Measurements from ENCODE around the gene LHPP. TPM values are rescaled to one million over a fixed set of nuclear protein-coding genes. Genes with fewer than 3 reads are reported as not detected.

Gene LHPP
- total and polyA plus RNA-seq, 10 of the 15 experiments (the other 5 are each of a cell fraction or from before 2014, with no cell fraction given) = 0.79 to 9.8 (median 6.7) TPM

DNA sequence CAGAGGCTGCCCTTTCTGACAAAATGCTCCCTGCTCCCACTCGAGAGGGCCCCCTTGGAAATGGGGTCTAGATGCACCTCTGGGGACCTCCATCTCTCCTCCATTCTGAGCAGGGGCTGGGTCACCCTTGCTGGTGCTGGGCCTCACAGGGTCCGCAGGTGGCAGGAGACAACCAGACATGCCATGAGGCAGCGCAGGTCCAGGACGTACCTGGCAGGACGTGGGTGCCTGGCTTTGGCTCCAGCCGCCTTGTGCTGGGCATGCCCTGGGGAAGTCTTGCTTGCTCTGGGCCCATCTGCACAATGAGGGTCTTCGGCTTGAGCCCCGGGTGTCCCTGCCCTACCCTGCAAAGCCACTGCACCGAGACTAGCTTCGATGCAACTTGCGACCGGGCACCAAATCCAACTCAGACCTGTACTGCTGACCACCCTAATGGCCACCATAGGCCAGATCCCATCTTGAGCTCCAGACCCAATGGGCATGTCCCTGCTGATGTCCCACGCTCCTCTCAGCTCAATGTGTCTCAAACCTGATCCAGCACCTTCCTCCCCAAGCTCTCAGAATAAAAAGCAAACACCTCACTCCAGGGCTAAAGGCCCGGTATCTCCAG, 175.6 kb downstream of the LHPP start (continued):
- TF ChIP-seq, protein P1, sequence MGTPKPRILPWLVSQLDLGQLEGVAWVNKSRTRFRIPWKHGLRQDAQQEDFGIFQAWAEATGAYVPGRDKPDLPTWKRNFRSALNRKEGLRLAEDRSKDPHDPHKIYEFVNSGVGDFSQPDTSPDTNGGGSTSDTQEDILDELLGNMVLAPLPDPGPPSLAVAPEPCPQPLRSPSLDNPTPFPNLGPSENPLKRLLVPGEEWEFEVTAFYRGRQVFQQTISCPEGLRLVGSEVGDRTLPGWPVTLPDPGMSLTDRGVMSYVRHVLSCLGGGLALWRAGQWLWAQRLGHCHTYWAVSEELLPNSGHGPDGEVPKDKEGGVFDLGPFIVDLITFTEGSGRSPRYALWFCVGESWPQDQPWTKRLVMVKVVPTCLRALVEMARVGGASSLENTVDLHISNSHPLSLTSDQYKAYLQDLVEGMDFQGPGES (IDR thresholded peaks at IDR 0.05) = no peak
- TF ChIP-seq SIN3A (IDR thresholded peaks at IDR 0.05; ENCODE audit: low read depth, low read length) = no peak
- TF ChIP-seq TARDBP (IDR thresholded peaks at IDR 0.05; ENCODE audit: borderline replicate concordance) = no peak

DNA sequence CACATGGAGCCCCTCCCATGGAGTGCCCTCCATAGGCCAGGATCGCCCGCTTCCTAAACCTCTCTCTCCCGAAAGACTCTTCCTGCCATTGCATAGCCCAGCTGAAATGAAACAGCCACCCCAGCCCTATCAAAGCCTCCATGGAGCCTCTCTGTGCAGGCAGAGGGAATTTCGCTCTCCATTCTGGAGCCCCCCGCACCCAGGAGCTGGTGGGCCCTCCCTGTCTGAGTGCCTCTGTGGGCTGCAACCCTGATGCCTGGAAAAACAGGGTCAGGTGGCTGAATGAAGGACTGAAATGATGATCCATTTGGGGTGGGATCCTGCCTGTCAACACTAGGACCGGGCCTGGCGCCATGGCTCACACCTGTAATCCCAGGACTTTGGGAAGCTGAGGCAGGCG, 176.1 kb downstream of the LHPP start:
- H3K4me2 ChIP-seq (ENCODE audit: control insufficient read depth, insufficient read depth) = no peak overlapping the region
- ATAC-seq = no peak
- H2AFZ ChIP-seq (ENCODE audit: control insufficient read depth, low read depth, low read length) = no peak overlapping the region
- H3K4me1 ChIP-seq (ENCODE audit: control insufficient read depth, insufficient read depth, low read length) = peaks cover 24% of the 10 kb centered on the region
- ChIA-PET POLR2A (no interaction called here), CTCF (interaction anchor here (2.1 kb wide), 1 partner anchor 104 kb away, joined by 7 read pairs; no protein-coding TSS in a partner anchor), RAD21 (ENCODE audit: unreplicated experiment) (interaction anchor here (0.9 to 1.6 kb wide), 2 partner anchors 18 to 104 kb away, joined by 3 read pairs; no protein-coding TSS in a partner anchor), SMC1A (ENCODE audit: uncharacterized antibody, unreplicated experiment) (interaction anchor here (2.3 kb wide), 1 partner anchor 59 kb away, joined by 5 read pairs; no protein-coding TSS in a partner anchor)
- no peak for FAIRE-seq
- DNase-seq (ENCODE audit: low read depth, low spot score) = no peak
- peaks cover 0 to 8% of the 10 kb centered on the region in 2 experiments; a peak in 2 of 4 replicates for H3K36me3 ChIP-seq (ENCODE audit: control insufficient read depth in 2 of 2, insufficient read depth in 2 of 2, low read length in 1 of 2)
- 100% methylated on average over 8 of the region's 8 CpGs for WGBS (ENCODE audit: insufficient coverage, insufficient replicate concordance, low lambda C conversion rate, missing lambda C conversion rate)
- no peak overlapping the region for H3K27ac ChIP-seq (ENCODE audit: control insufficient read depth, insufficient read depth)
- TF ChIP-seq, protein P2, sequence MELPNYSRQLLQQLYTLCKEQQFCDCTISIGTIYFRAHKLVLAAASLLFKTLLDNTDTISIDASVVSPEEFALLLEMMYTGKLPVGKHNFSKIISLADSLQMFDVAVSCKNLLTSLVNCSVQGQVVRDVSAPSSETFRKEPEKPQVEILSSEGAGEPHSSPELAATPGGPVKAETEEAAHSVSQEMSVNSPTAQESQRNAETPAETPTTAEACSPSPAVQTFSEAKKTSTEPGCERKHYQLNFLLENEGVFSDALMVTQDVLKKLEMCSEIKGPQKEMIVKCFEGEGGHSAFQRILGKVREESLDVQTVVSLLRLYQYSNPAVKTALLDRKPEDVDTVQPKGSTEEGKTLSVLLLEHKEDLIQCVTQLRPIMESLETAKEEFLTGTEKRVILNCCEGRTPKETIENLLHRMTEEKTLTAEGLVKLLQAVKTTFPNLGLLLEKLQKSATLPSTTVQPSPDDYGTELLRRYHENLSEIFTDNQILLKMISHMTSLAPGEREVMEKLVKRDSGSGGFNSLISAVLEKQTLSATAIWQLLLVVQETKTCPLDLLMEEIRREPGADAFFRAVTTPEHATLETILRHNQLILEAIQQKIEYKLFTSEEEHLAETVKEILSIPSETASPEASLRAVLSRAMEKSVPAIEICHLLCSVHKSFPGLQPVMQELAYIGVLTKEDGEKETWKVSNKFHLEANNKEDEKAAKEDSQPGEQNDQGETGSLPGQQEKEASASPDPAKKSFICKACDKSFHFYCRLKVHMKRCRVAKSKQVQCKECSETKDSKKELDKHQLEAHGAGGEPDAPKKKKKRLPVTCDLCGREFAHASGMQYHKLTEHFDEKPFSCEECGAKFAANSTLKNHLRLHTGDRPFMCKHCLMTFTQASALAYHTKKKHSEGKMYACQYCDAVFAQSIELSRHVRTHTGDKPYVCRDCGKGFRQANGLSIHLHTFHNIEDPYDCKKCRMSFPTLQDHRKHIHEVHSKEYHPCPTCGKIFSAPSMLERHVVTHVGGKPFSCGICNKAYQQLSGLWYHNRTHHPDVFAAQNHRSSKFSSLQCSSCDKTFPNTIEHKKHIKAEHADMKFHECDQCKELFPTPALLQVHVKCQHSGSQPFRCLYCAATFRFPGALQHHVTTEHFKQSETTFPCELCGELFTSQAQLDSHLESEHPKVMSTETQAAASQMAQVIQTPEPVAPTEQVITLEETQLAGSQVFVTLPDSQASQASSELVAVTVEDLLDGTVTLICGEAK (IDR thresholded peaks at IDR 0.05; ENCODE audit: borderline replicate concordance) = no peak
- TF ChIP-seq GABPA (IDR thresholded peaks at IDR 0.05; ENCODE audit: low read depth) = no peak
- TF ChIP-seq POLR2AphosphoS5 (IDR thresholded peaks at IDR 0.05; ENCODE audit: low read length) = no peak
- no peak for TF ChIP-seq CBX5 (IDR thresholded peaks at IDR 0.05; ENCODE audit: low read depth)
- TF ChIP-seq RAD21 (IDR thresholded peaks at IDR 0.05; ENCODE audit: insufficient read depth, low read depth, low read length) = no peak
- TF ChIP-seq POLR2A (IDR thresholded peaks at IDR 0.05; ENCODE audit: low read depth, low read length) = no peak
- no peak for TF ChIP-seq RBBP5 (conservative IDR thresholded peaks at IDR 0.05)
- TF ChIP-seq, protein P3, sequence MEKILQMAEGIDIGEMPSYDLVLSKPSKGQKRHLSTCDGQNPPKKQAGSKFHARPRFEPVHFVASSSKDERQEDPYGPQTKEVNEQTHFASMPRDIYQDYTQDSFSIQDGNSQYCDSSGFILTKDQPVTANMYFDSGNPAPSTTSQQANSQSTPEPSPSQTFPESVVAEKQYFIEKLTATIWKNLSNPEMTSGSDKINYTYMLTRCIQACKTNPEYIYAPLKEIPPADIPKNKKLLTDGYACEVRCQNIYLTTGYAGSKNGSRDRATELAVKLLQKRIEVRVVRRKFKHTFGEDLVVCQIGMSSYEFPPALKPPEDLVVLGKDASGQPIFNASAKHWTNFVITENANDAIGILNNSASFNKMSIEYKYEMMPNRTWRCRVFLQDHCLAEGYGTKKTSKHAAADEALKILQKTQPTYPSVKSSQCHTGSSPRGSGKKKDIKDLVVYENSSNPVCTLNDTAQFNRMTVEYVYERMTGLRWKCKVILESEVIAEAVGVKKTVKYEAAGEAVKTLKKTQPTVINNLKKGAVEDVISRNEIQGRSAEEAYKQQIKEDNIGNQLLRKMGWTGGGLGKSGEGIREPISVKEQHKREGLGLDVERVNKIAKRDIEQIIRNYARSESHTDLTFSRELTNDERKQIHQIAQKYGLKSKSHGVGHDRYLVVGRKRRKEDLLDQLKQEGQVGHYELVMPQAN (conservative IDR thresholded peaks at IDR 0.05) = no peak
- TF ChIP-seq TCF12 (IDR thresholded peaks at IDR 0.05; ENCODE audit: low read depth, low read length) = no peak
- TF ChIP-seq MEF2A (IDR thresholded peaks at IDR 0.05; ENCODE audit: insufficient read depth, low read depth, low read length) = no peak
- TF ChIP-seq, protein P4, sequence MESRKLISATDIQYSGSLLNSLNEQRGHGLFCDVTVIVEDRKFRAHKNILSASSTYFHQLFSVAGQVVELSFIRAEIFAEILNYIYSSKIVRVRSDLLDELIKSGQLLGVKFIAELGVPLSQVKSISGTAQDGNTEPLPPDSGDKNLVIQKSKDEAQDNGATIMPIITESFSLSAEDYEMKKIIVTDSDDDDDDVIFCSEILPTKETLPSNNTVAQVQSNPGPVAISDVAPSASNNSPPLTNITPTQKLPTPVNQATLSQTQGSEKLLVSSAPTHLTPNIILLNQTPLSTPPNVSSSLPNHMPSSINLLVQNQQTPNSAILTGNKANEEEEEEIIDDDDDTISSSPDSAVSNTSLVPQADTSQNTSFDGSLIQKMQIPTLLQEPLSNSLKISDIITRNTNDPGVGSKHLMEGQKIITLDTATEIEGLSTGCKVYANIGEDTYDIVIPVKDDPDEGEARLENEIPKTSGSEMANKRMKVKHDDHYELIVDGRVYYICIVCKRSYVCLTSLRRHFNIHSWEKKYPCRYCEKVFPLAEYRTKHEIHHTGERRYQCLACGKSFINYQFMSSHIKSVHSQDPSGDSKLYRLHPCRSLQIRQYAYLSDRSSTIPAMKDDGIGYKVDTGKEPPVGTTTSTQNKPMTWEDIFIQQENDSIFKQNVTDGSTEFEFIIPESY (IDR thresholded peaks at IDR 0.05) = no peak
- TF ChIP-seq SIN3A (IDR thresholded peaks at IDR 0.05; ENCODE audit: low read depth, low read length) = no peak
- in situ Hi-C loops (cut with MboI) (no loop called here), intact Hi-C loops (cut with micrococcal nuclease; ENCODE audit: unreplicated experiment) (no loop called here)
- no TSS peak for BruUV-seq (replicated peaks)
- H3K79me2 ChIP-seq (ENCODE audit: control insufficient read depth, insufficient read depth, low read length) = no peaks in the 10 kb centered on the region; the same call in 1 of the 2 replicates
- H3K4me3 ChIP-seq = no peak overlapping the region
- no peaks in the 10 kb centered on the region for H3K27me3 ChIP-seq (replicated peaks in 1 of 2; ENCODE audit: control insufficient read depth in 2 of 2, insufficient read depth in 2 of 2, low read length in 1 of 2)
- peaks cover 4% of the 10 kb centered on the region; the same call in 1 of the 3 replicates for H3K9me3 ChIP-seq (replicated peaks; ENCODE audit: control insufficient read depth, insufficient read depth, low read length)
- no peaks in the 10 kb centered on the region for H4K20me1 ChIP-seq (ENCODE audit: control insufficient read depth, insufficient read depth)
- no peak overlapping the region for H3K9ac ChIP-seq (ENCODE audit: control insufficient read depth, insufficient read depth, low read length)
